ENCODE measurements around the gene CD300LG. TPM values are rescaled to one million over a fixed set of nuclear protein-coding genes. Genes with fewer than 3 reads are reported as not detected.
"Not testable (repeated sequence)": the region's sequence is repeated elsewhere in the genome, so short reads cannot be mapped to it uniquely, and the experiment has no call there.

CD300LG gene
- total RNA-seq, 1 donor from 2014 or later: 5.4 TPM

DNA sequence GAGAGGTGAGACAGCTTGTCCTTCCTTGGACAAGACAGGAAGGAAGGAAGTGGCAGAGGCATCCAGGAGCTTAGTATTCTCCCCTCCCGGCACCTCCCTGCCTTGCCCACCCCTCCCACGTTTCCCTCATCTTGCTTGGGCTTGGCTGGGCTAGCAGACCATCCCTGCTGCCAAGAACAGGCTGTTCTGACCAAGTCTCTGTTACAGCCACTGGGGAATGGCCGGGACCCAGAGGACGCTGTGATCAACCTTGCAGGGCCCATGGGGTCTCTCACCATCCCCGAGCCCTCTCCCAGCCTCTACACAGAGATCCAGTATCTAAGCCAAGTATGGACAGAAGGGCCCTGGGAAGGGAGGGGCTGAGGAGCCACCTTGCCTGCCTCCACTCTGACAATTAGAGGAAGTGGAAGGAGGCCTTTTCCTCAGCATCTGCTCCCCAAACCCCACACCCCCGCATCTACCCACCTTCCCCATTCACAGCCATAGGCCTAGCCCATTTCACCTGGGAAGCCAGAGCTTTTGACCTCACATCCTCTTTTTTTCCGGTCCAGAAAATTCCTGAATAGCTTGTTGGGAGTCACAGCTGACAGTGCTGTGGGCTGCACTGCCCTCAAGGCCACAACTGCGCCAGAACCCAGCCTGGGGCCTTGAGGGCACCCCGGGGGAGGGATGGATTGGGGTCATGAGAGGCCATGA is 14.1 kb downstream of the CD300LG start:
- peak overlapping the region; percentile 91 for H3K27ac Mint-ChIP-seq (ENCODE audit: unreplicated experiment)
- DNase-seq (ENCODE audit: low spot score): peak; percentile 31
- TF ChIP-seq, protein P1, sequence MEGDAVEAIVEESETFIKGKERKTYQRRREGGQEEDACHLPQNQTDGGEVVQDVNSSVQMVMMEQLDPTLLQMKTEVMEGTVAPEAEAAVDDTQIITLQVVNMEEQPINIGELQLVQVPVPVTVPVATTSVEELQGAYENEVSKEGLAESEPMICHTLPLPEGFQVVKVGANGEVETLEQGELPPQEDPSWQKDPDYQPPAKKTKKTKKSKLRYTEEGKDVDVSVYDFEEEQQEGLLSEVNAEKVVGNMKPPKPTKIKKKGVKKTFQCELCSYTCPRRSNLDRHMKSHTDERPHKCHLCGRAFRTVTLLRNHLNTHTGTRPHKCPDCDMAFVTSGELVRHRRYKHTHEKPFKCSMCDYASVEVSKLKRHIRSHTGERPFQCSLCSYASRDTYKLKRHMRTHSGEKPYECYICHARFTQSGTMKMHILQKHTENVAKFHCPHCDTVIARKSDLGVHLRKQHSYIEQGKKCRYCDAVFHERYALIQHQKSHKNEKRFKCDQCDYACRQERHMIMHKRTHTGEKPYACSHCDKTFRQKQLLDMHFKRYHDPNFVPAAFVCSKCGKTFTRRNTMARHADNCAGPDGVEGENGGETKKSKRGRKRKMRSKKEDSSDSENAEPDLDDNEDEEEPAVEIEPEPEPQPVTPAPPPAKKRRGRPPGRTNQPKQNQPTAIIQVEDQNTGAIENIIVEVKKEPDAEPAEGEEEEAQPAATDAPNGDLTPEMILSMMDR (IDR thresholded peaks at IDR 0.05; ENCODE audit: unreplicated experiment): no peak
- no peaks in the 10 kb centered on the region for H3K9me3 Mint-ChIP-seq (ENCODE audit: unreplicated experiment)
- H3K4me3 Mint-ChIP-seq (ENCODE audit: unreplicated experiment): peak overlapping the region; percentile 59
- peaks cover 2% of the 10 kb centered on the region for H3K27me3 Mint-ChIP-seq (ENCODE audit: unreplicated experiment)
- H3K4me1 Mint-ChIP-seq (ENCODE audit: unreplicated experiment): peaks cover 53% of the 10 kb centered on the region
- H3K36me3 Mint-ChIP-seq (ENCODE audit: low read depth, unreplicated experiment): no peaks in the 10 kb centered on the region

DNA sequence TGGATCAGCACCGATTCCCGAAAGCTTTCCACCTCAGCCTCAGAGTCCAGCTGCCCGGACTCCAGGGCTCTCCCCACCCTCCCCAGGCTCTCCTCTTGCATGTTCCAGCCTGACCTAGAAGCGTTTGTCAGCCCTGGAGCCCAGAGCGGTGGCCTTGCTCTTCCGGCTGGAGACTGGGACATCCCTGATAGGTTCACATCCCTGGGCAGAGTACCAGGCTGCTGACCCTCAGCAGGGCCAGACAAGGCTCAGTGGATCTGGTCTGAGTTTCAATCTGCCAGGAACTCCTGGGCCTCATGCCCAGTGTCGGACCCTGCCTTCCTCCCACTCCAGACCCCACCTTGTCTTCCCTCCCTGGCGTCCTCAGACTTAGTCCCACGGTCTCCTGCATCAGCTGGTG is 15.0 kb downstream of the CD300LG start:
- Mint-ChIP-seq H3K4me3 (ENCODE audit: unreplicated experiment) (no peak overlapping the region), H3K9me3 (ENCODE audit: unreplicated experiment) (no peaks in the 10 kb centered on the region), H3K27ac (ENCODE audit: unreplicated experiment) (no peak overlapping the region), H3K36me3 (ENCODE audit: low read depth, unreplicated experiment) (no peaks in the 10 kb centered on the region), H3K4me1 (ENCODE audit: unreplicated experiment) (peaks cover 52% of the 10 kb centered on the region), H3K27me3 (ENCODE audit: unreplicated experiment) (peaks cover 2% of the 10 kb centered on the region)
- no peak for DNase-seq (ENCODE audit: low spot score)
- TF ChIP-seq, protein P1 (IDR thresholded peaks at IDR 0.05; ENCODE audit: unreplicated experiment): no peak

DNA sequence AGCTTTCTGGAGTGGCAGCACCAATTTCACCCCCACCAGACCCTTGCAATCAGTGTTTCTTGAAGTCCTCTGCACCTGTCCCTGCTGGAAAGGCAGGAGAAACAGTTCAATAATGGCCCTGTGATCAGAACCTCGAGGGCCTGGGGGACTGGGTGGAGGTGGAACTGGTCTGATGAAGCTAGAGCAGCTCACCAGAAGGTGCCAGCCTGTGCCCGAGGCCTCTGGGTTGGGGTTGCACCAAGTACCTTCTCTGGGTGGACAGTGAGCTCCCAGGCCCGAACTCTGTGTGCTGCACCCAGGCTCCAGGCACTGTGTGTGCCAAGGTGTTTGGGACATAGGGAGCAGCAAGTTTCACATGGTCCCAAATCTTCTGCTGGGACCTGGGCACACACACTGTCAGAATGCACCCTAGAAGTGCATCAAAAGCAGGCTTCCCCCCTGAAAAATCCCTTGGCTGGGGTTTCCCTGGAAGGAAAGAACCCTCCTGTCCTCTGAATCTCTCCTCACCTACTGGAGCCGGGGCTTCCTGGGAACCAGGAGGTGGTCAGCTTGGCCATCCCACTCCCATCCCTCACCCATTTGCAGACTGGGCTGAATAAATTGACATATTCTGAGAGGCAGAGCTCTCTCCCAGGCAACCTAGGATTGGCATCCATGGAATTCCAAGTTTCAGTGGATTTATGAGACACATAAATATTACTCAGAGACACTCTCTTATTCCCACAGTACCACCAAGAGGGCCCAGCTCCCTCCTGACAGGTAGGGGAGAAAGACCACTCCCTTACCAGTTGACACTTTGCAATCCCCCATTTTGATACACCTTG is 17.4 kb downstream of the CD300LG start:
- H3K27ac Mint-ChIP-seq (ENCODE audit: unreplicated experiment): no peak overlapping the region
- no peak overlapping the region for H3K4me3 Mint-ChIP-seq (ENCODE audit: unreplicated experiment)
- no peaks in the 10 kb centered on the region for H3K36me3 Mint-ChIP-seq (ENCODE audit: low read depth, unreplicated experiment)
- no peak for DNase-seq (ENCODE audit: low spot score)
- TF ChIP-seq, protein P1 (IDR thresholded peaks at IDR 0.05; ENCODE audit: unreplicated experiment): no peak
- H3K9me3 Mint-ChIP-seq (ENCODE audit: unreplicated experiment): no peaks in the 10 kb centered on the region
- H3K4me1 Mint-ChIP-seq (ENCODE audit: unreplicated experiment): peaks cover 28% of the 10 kb centered on the region
- H3K27me3 Mint-ChIP-seq (ENCODE audit: unreplicated experiment): peaks cover 2% of the 10 kb centered on the region

DNA sequence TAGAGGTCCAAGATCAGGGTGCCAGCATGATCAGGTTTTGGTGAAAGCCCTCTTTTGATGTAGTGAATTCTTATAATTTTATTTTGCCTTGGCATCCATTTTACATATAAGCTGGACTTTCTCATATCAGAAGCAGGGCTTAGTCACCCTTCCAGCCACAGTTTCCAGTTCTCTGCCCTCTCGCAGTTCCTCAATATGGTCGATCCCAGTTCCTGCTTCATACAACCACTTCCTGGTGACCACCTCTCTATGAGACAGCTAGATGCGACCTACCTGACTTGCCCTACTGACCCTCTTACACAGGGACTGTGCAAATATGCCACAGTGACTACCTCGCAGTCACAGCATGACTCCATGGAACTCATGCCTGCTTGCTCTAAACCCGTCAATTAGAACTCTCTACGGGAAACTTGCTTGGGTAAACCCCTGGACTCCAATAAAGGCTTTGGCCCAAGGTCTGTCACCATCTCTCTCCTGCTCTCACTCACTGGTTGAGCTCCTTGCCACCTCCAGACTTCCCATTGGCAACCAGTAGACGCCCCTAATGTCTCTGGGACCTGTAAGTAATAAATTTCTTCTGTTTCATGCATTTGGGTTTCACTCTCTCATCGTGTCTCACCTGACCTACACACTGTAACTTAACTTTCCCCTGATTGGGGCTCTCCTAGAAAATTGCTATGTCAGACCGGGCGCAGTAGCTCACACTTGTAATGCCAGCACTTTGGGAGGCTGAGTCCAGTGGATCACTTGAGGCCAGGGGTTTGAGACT is 21.4 kb downstream of the CD300LG start:
- H3K27ac Mint-ChIP-seq (ENCODE audit: unreplicated experiment): no peak overlapping the region
- H3K4me1 Mint-ChIP-seq (ENCODE audit: unreplicated experiment): no peaks in the 10 kb centered on the region
- peaks cover 2% of the 10 kb centered on the region for H3K27me3 Mint-ChIP-seq (ENCODE audit: unreplicated experiment)
- no peak for DNase-seq (ENCODE audit: low spot score)
- H3K36me3 Mint-ChIP-seq (ENCODE audit: low read depth, unreplicated experiment): no peaks in the 10 kb centered on the region
- no peaks in the 10 kb centered on the region for H3K9me3 Mint-ChIP-seq (ENCODE audit: unreplicated experiment)
- TF ChIP-seq, protein P1 (IDR thresholded peaks at IDR 0.05; ENCODE audit: unreplicated experiment): no peak
- H3K4me3 Mint-ChIP-seq (ENCODE audit: unreplicated experiment): no peak overlapping the region

DNA sequence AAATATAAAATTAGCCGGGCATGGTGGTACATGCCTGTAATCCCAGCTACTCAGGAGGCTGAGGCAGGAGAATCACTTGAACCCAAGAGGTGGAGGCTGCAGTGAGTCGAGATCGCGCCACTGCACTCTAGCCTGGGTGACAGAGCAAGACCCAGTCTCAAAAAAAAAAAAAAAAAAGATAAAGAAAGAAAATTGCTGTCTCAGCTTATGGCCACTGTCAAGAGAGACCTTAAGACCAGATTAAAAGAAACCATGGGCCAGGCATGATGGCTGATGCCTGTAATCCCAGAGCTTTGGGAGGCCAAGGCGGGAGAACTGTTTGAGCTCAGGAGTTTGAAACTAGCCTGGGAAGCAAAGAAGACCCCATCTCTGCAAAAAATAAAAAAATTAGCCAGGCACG is 22.1 kb downstream of the CD300LG start:
- not testable (repeated sequence) for DNase-seq (ENCODE audit: low spot score); H3K4me1 Mint-ChIP-seq (ENCODE audit: unreplicated experiment); H3K27me3 Mint-ChIP-seq (ENCODE audit: unreplicated experiment); H3K4me3 Mint-ChIP-seq (ENCODE audit: unreplicated experiment); H3K27ac Mint-ChIP-seq (ENCODE audit: unreplicated experiment); H3K36me3 Mint-ChIP-seq (ENCODE audit: low read depth, unreplicated experiment); H3K9me3 Mint-ChIP-seq (ENCODE audit: unreplicated experiment)

Measured in endothelial cell (in vitro differentiated cells).